ENCODE measurements around the gene ERGIC1. TPM values are rescaled to one million over a fixed set of nuclear protein-coding genes. Genes with fewer than 3 reads are reported as not detected.

ERGIC1 gene
- total and polyA plus RNA-seq, 2 of the 13 experiments (the other 11 are each of a cell fraction or from before 2014, with no cell fraction given): 78.5 to 184 TPM

DNA sequence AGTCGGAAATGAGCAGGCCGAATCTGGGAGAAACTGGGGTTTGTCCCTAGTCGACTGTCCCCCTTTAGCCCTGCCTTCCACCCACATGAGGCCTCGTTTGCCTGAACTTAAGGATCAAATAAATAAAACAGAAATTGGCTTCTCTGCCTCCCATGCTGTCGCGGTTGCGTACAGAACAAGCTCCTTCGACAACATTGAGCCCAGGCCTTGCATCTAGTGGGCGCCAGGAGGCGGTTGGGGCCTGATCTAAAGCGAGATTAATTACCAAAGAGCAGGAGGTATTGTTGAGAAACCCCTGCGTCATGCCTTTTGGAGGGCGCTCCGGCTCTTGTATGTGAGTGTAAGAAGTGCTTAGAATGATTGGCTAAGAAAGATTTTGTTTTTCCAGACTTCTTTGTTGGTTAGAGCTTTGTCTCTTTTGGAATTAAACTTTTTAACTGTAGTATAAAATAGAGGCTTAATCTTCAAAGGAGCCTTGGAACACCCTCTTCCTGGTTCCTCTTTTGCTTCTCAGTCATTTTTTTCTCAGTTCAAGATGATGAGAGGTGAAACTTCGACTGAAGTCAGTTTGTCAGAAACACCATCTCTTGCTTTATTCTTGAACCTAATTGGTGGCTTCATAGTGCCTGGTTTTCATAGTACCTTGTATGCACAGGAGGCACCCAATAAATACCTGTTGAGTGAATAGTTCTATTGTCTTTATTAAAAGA, 150.3 kb downstream of the ERGIC1 start (continued):
- TF ChIP-seq CCDC6 (CRISPR knock-in tag; IDR thresholded peaks at IDR 0.05): no peak
- peak; percentile 59; the same call in 1 of the 2 replicates for TF ChIP-seq MIXL1 (CRISPR knock-in tag; IDR thresholded peaks at IDR 0.05)
- TF ChIP-seq, protein P1, sequence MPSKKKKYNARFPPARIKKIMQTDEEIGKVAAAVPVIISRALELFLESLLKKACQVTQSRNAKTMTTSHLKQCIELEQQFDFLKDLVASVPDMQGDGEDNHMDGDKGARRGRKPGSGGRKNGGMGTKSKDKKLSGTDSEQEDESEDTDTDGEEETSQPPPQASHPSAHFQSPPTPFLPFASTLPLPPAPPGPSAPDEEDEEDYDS (CRISPR knock-in tag; IDR thresholded peaks at IDR 0.05): no peak
- peak; percentile 46; the same call in 1 of the 2 replicates for TF ChIP-seq TGIF2 (CRISPR knock-in tag; IDR thresholded peaks at IDR 0.05)
- no peak for TF ChIP-seq ZNF460 (CRISPR knock-in tag; IDR thresholded peaks at IDR 0.05; ENCODE audit: borderline replicate concordance)
- TF ChIP-seq ZNF557 (CRISPR knock-in tag; IDR thresholded peaks at IDR 0.05): 0 out of 2 replicates have a peak, but pooled peaks have one; percentile 2
- TF ChIP-seq, protein P2, sequence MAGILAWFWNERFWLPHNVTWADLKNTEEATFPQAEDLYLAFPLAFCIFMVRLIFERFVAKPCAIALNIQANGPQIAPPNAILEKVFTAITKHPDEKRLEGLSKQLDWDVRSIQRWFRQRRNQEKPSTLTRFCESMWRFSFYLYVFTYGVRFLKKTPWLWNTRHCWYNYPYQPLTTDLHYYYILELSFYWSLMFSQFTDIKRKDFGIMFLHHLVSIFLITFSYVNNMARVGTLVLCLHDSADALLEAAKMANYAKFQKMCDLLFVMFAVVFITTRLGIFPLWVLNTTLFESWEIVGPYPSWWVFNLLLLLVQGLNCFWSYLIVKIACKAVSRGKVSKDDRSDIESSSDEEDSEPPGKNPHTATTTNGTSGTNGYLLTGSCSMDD (CRISPR knock-in tag; IDR thresholded peaks at IDR 0.05): no peak
- peak; percentile 38; the same call in 1 of the 2 replicates for TF ChIP-seq CEBPG (CRISPR knock-in tag; IDR thresholded peaks at IDR 0.05)
- TF ChIP-seq NR2F2 (IDR thresholded peaks at IDR 0.05; ENCODE audit: borderline replicate concordance, low read depth): no peak
- TF ChIP-seq JUN (CRISPR knock-in tag; IDR thresholded peaks at IDR 0.05): 0 out of 2 replicates have a peak, but pooled peaks have one; percentile 4
- TF ChIP-seq PAWR (CRISPR knock-in tag; IDR thresholded peaks at IDR 0.05; ENCODE audit: borderline replicate concordance): no peak
- 0 out of 2 replicates have a peak, but pooled peaks have one; percentile 51 for TF ChIP-seq IRX3 (CRISPR knock-in tag; IDR thresholded peaks at IDR 0.05; ENCODE audit: borderline replicate concordance, low read depth)
- TF ChIP-seq ZNF20 (CRISPR knock-in tag; IDR thresholded peaks at IDR 0.05): no peak
- TF ChIP-seq, protein P3, sequence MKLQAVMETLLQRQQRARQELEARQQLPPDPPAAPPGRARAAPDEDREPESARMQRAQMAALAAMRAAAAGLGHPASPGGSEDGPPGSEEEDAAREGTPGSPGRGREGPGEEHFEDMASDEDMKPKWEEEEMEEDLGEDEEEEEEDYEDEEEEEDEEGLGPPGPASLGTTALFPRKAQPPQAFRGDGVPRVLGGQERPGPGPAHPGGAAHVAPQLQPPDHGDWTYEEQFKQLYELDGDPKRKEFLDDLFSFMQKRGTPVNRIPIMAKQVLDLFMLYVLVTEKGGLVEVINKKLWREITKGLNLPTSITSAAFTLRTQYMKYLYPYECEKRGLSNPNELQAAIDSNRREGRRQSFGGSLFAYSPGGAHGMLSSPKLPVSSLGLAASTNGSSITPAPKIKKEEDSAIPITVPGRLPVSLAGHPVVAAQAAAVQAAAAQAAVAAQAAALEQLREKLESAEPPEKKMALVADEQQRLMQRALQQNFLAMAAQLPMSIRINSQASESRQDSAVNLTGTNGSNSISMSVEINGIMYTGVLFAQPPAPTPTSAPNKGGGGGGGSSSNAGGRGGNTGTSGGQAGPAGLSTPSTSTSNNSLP (IDR thresholded peaks at IDR 0.05; ENCODE audit: low read depth, low read length): peak; percentile 69
- no peak for TF ChIP-seq NR2F1 (CRISPR knock-in tag; IDR thresholded peaks at IDR 0.05)
- no peak for TF ChIP-seq ZBTB7B (CRISPR knock-in tag; IDR thresholded peaks at IDR 0.05)
- TF ChIP-seq ZNF441 (CRISPR knock-in tag; IDR thresholded peaks at IDR 0.05; ENCODE audit: borderline replicate concordance): no peak
- TF ChIP-seq, protein P4, sequence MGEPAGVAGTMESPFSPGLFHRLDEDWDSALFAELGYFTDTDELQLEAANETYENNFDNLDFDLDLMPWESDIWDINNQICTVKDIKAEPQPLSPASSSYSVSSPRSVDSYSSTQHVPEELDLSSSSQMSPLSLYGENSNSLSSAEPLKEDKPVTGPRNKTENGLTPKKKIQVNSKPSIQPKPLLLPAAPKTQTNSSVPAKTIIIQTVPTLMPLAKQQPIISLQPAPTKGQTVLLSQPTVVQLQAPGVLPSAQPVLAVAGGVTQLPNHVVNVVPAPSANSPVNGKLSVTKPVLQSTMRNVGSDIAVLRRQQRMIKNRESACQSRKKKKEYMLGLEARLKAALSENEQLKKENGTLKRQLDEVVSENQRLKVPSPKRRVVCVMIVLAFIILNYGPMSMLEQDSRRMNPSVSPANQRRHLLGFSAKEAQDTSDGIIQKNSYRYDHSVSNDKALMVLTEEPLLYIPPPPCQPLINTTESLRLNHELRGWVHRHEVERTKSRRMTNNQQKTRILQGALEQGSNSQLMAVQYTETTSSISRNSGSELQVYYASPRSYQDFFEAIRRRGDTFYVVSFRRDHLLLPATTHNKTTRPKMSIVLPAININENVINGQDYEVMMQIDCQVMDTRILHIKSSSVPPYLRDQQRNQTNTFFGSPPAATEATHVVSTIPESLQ (CRISPR knock-in tag; conservative IDR thresholded peaks at IDR 0.05): no peak
- TF ChIP-seq, protein P5, sequence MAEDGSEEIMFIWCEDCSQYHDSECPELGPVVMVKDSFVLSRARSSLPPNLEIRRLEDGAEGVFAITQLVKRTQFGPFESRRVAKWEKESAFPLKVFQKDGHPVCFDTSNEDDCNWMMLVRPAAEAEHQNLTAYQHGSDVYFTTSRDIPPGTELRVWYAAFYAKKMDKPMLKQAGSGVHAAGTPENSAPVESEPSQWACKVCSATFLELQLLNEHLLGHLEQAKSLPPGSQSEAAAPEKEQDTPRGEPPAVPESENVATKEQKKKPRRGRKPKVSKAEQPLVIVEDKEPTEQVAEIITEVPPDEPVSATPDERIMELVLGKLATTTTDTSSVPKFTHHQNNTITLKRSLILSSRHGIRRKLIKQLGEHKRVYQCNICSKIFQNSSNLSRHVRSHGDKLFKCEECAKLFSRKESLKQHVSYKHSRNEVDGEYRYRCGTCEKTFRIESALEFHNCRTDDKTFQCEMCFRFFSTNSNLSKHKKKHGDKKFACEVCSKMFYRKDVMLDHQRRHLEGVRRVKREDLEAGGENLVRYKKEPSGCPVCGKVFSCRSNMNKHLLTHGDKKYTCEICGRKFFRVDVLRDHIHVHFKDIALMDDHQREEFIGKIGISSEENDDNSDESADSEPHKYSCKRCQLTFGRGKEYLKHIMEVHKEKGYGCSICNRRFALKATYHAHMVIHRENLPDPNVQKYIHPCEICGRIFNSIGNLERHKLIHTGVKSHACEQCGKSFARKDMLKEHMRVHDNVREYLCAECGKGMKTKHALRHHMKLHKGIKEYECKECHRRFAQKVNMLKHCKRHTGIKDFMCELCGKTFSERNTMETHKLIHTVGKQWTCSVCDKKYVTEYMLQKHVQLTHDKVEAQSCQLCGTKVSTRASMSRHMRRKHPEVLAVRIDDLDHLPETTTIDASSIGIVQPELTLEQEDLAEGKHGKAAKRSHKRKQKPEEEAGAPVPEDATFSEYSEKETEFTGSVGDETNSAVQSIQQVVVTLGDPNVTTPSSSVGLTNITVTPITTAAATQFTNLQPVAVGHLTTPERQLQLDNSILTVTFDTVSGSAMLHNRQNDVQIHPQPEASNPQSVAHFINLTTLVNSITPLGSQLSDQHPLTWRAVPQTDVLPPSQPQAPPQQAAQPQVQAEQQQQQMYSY (CRISPR knock-in tag; IDR thresholded peaks at IDR 0.05): no peak
- TF ChIP-seq, protein P6, sequence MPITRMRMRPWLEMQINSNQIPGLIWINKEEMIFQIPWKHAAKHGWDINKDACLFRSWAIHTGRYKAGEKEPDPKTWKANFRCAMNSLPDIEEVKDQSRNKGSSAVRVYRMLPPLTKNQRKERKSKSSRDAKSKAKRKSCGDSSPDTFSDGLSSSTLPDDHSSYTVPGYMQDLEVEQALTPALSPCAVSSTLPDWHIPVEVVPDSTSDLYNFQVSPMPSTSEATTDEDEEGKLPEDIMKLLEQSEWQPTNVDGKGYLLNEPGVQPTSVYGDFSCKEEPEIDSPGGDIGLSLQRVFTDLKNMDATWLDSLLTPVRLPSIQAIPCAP (CRISPR knock-in tag; IDR thresholded peaks at IDR 0.05; ENCODE audit: low read depth): no peak
